Hepatocyte (in vitro differentiated cells): ENCODE data around the gene TNF.

ENCODE experiments used
- CTCF ChIP-seq: fragments of 200-600 bp; sonication (generic); IDR thresholded peaks from 2 replicates; pipeline ENCODE4 v1.5.1; 2016; ENCODE audit warnings: antibody characterized with exemption, mild to moderate bottlenecking; ENCODE audit not compliant: poor library complexity
- EZH2 ChIP-seq: fragments of 200-600 bp; sonication (generic); IDR thresholded peaks from 2 replicates; pipeline ENCODE4 v1.6.1; 2016; ENCODE audit warnings: antibody characterized with exemption, mild to moderate bottlenecking, borderline replicate concordance
- EZH2phosphoT487 ChIP-seq: fragments of 200-600 bp; sonication (generic); IDR thresholded peaks from one replicate; pipeline ENCODE4 v1.6.1; 2018; ENCODE audit warnings: antibody characterized with exemption, mild to moderate bottlenecking, low read depth, moderate library complexity; ENCODE audit not compliant: unreplicated experiment, severe bottlenecking

GRCh38 chr6:31559958-31560696, 15.2 kb upstream of the TNF start:
- TF ChIP-seq CTCF (no peak), EZH2 (no peak), EZH2phosphoT487 (no peak)
